IMR-90 (cell line): ENCODE measurements around the gene ADGRB3. TPM values are rescaled to one million over a fixed set of nuclear protein-coding genes. Genes with fewer than 3 reads are reported as not detected.

Source experiments
- ATAC-seq: fragments of 200-7000 bp; cut with Tn5 transposase; 2 replicates; pipeline ENCODE4 v1.9.1; 2020; ENCODE audit warnings: low read depth, mild to moderate bottlenecking, moderate library complexity
- BruUV-seq: library from RNA; stranded (reverse); fragments of 400-500 nt; replicated peaks from 2 replicates; lab custom pipeline; 2021; lab: Mats Ljungman, UMichigan
- CTCF ChIA-PET: fragments of 300-600 bp; formaldehyde crosslinking; extraction: SDS; loops from one replicate; lab custom pipeline; 2021; ENCODE audit warnings: antibody characterized with exemption; lab: Yijun Ruan, JAX
- POLR2A ChIA-PET: fragments of 300-600 bp; sonication (Branson Sonifier 250); formaldehyde crosslinking; loops from one replicate; lab custom pipeline; 2022; ENCODE audit warnings: antibody characterized with exemption; ENCODE audit not compliant: unreplicated experiment; lab: Charles Lee
- DNase-seq: peaks from one replicate; pipeline ENCODE4 v3.0.0; 2013
- H2AFZ ChIP-seq: replicated peaks from 2 replicates; pipeline ENCODE3; 2013; ENCODE audit warnings: low read length, mild to moderate bottlenecking; ENCODE audit not compliant: poor library complexity
- H2AK5ac ChIP-seq: 2 replicates; pipeline ENCODE4 v1.6.1; 2013; ENCODE audit warnings: low read depth, low read length, inconsistent platforms
- H2AK9ac ChIP-seq: replicated peaks from 2 replicates; pipeline ENCODE3; 2013; ENCODE audit warnings: mild to moderate bottlenecking, low read depth, low read length, moderate library complexity; ENCODE audit not compliant: poor library complexity
- H2BK120ac ChIP-seq: 2 replicates; pipeline ENCODE4 v1.6.1; 2013; ENCODE audit warnings: low read depth, low read length, inconsistent platforms
- H2BK15ac ChIP-seq: 3 replicates; pipeline ENCODE4 v1.6.1; 2013; ENCODE audit warnings: low read depth, low read length, inconsistent platforms
- H2BK20ac ChIP-seq: 2 replicates; pipeline ENCODE4 v1.6.1; 2013; ENCODE audit warnings: low read depth, mild to moderate bottlenecking, inconsistent platforms, low read length, moderate library complexity
- H2BK5ac ChIP-seq: 2 replicates; pipeline ENCODE4 v1.6.1; 2013; ENCODE audit warnings: mild to moderate bottlenecking, low read depth, low read length, inconsistent platforms; ENCODE audit not compliant: poor library complexity, severe bottlenecking
- H3K14ac ChIP-seq: replicated peaks from 2 replicates; pipeline ENCODE4 v1.6.1; 2013; ENCODE audit warnings: low read depth, low read length, inconsistent platforms
- H3K18ac ChIP-seq: 2 replicates; pipeline ENCODE4 v1.6.1; 2013; ENCODE audit warnings: low read depth, low read length, control low read depth
- H3K23ac ChIP-seq: 2 replicates; pipeline ENCODE4 v1.6.1; 2013; ENCODE audit warnings: low read depth, low read length, inconsistent platforms
- H3K27ac ChIP-seq: 2 replicates; pipeline ENCODE4 v1.5.1; 2013; ENCODE audit warnings: mild to moderate bottlenecking, control low read depth, low read length; ENCODE audit not compliant: insufficient read depth
- H3K27me3 ChIP-seq: 2 replicates; pipeline ENCODE4 v1.6.1; 2013; ENCODE audit warnings: low read length; ENCODE audit not compliant: control insufficient read depth, insufficient read depth
- H3K36me3 ChIP-seq: 2 replicates; pipeline ENCODE4 v1.6.1; 2013; ENCODE audit warnings: low read length, mixed read lengths; ENCODE audit not compliant: control insufficient read depth, insufficient read depth
- H3K4ac ChIP-seq: 2 replicates; pipeline ENCODE4 v1.6.1; 2013; ENCODE audit warnings: low read depth, low read length, inconsistent platforms
- H3K4me1 ChIP-seq: 2 replicates; pipeline ENCODE4 v1.6.1; 2013; ENCODE audit warnings: low read length, mixed read lengths; ENCODE audit not compliant: control insufficient read depth, insufficient read depth
- H3K4me2 ChIP-seq: 2 replicates; pipeline ENCODE4 v1.6.1; 2013; ENCODE audit warnings: low read depth, mild to moderate bottlenecking, control low read depth, low read length, moderate library complexity
- H3K4me3 ChIP-seq: 2 replicates; pipeline ENCODE4 v1.5.1; 2013; ENCODE audit warnings: low read depth, mild to moderate bottlenecking, control low read depth, low read length, moderate library complexity; ENCODE audit not compliant: insufficient read depth
- H3K56ac ChIP-seq: 2 replicates; pipeline ENCODE4 v1.6.1; 2013; ENCODE audit warnings: low read length, inconsistent platforms; ENCODE audit not compliant: insufficient read depth; ENCODE audit errors: extremely low read depth
- H3K79me1 ChIP-seq, 2 experiments: 2 replicates each; pipeline ENCODE4 v1.6.1; 2013; ENCODE audit warnings: low read length in 2 of 2, inconsistent platforms in 1 of 2, low read depth in 1 of 2
- H3K9ac ChIP-seq: 2 replicates; pipeline ENCODE4 v1.6.1; 2013; ENCODE audit warnings: low read depth, low read length, control low read depth
- H3K9me1 ChIP-seq: 2 replicates; pipeline ENCODE4 v1.6.1; 2013; ENCODE audit warnings: low read length, inconsistent platforms; ENCODE audit not compliant: insufficient read depth
- H3K9me3 ChIP-seq: 2 replicates; pipeline ENCODE4 v1.6.1; 2013; ENCODE audit warnings: low read length; ENCODE audit not compliant: control insufficient read depth, insufficient read depth
- H4K20me1 ChIP-seq: 2 replicates; pipeline ENCODE4 v1.6.1; 2013; ENCODE audit warnings: low read length, inconsistent platforms; ENCODE audit not compliant: insufficient read depth
- H4K5ac ChIP-seq: 2 replicates; pipeline ENCODE4 v1.6.1; 2013; ENCODE audit warnings: mild to moderate bottlenecking, low read depth, low read length, control low read depth
- H4K8ac ChIP-seq, 2 experiments: 2 replicates each; pipeline ENCODE4 v1.6.1; 2013; ENCODE audit warnings: low read depth in 2 of 2, low read length in 2 of 2, control low read depth in 1 of 2, inconsistent platforms in 1 of 2
- H4K91ac ChIP-seq: 2 replicates; pipeline ENCODE4 v1.6.1; 2013; ENCODE audit warnings: low read depth, low read length, inconsistent platforms; ENCODE audit not compliant: insufficient read depth
- BHLHE40 ChIP-seq: fragments of 150-350 bp; IDR thresholded peaks from 2 replicates; pipeline ENCODE4 v1.6.1; 2016; ENCODE audit warnings: mild to moderate bottlenecking, low read depth, low read length
- CEBPB ChIP-seq: IDR thresholded peaks from 2 replicates; pipeline ENCODE4 v1.6.1; 2012; ENCODE audit warnings: low read depth, low read length, improper control_type of control experiment
- CHD1 ChIP-seq: IDR thresholded peaks from 2 replicates; pipeline ENCODE4 v1.6.1; 2012; ENCODE audit warnings: low read depth, low read length, improper control_type of control experiment
- CTCF ChIP-seq: conservative IDR thresholded peaks from 2 replicates; pipeline ENCODE4 v1.5.1; 2012; ENCODE audit warnings: mild to moderate bottlenecking, low read depth, low read length, improper control_type of control experiment
- ELK1 ChIP-seq: fragments of 150-350 bp; IDR thresholded peaks from 2 replicates; pipeline ENCODE4 v1.6.1; 2016; ENCODE audit warnings: low read depth, mild to moderate bottlenecking, low read length, moderate library complexity, borderline replicate concordance
- FOS ChIP-seq: fragments of 150-350 bp; IDR thresholded peaks from 2 replicates; pipeline ENCODE4 v1.6.1; 2016; ENCODE audit warnings: low read depth, low read length
- MAFK ChIP-seq: IDR thresholded peaks from 2 replicates; pipeline ENCODE4 v1.6.1; 2012; ENCODE audit warnings: low read depth, low read length, improper control_type of control experiment
- MAZ ChIP-seq: IDR thresholded peaks from 2 replicates; pipeline ENCODE4 v1.6.1; 2012; ENCODE audit warnings: low read depth, mild to moderate bottlenecking, low read length, improper control_type of control experiment, moderate library complexity, borderline replicate concordance
- MXI1 ChIP-seq: IDR thresholded peaks from 2 replicates; pipeline ENCODE4 v1.6.1; 2012; ENCODE audit warnings: low read depth, mild to moderate bottlenecking, low read length, moderate library complexity, borderline replicate concordance
- NFE2L2 ChIP-seq: fragments of 150-350 bp; IDR thresholded peaks from 2 replicates; pipeline ENCODE4 v1.6.1; 2016; ENCODE audit warnings: low read depth, mild to moderate bottlenecking, low read length
- POLR2A ChIP-seq: IDR thresholded peaks from 2 replicates; pipeline ENCODE4 v1.6.1; 2012; ENCODE audit warnings: mild to moderate bottlenecking, low read depth, low read length
- RAD21 ChIP-seq: IDR thresholded peaks from 2 replicates; pipeline ENCODE4 v1.6.1; 2012; ENCODE audit warnings: low read length, improper control_type of control experiment
- RCOR1 ChIP-seq: IDR thresholded peaks from 2 replicates; pipeline ENCODE4 v1.6.1; 2012; ENCODE audit warnings: mild to moderate bottlenecking, low read length, improper control_type of control experiment; ENCODE audit not compliant: insufficient replicate concordance
- RFX5 ChIP-seq: IDR thresholded peaks from 2 replicates; pipeline ENCODE4 v1.8.0; 2012; ENCODE audit warnings: low read depth, mild to moderate bottlenecking, low read length, moderate library complexity
- SMC3 ChIP-seq: fragments of 150-350 bp; IDR thresholded peaks from 2 replicates; pipeline ENCODE4 v1.6.1; 2016; ENCODE audit warnings: low read depth, mild to moderate bottlenecking, antibody characterized with exemption, low read length, moderate library complexity
- USF2 ChIP-seq: fragments of 150-350 bp; IDR thresholded peaks from 2 replicates; pipeline ENCODE4 v1.6.1; 2017; ENCODE audit warnings: mild to moderate bottlenecking, antibody characterized with exemption, low read length, low read depth
- WGBS, 2 experiments: methylation state at CpG; one replicate each; pipeline versions ENCODE4 v1.1.5 to v1.1.7; 2013; ENCODE audit warnings: missing lambda C conversion rate in 2 of 2; ENCODE audit not compliant: insufficient read length in 1 of 2; ENCODE audit errors: extremely low coverage in 2 of 2; 5-methylcytosine and 5-hydroxymethylcytosine counted together
- dilution Hi-C: fragments of 300-500 bp; cut with HindIII; formaldehyde crosslinking; loops from one replicate; pipeline ENCODE4 v1.14.3; 2018; ENCODE audit warnings: low sequenced_read_pairs; ENCODE audit not compliant: unreplicated experiment
- in situ Hi-C: fragments of 300-500 bp; cut with MboI; formaldehyde crosslinking; loops from 3 replicates; pipeline ENCODE4 v1.14.3; 2019; ENCODE audit warnings: low sequenced_read_pairs, inconsistent platforms, mixed read lengths
- intact Hi-C: fragments of 100-400 bp; cut with micrococcal nuclease; formaldehyde crosslinking; loops from 2 replicates; pipeline ENCODE4 v1.10.0; 2022
- polyA plus RNA-seq, 3 experiments: library from polyadenylated mRNA; depleted of rRNA; stranded (reverse); fragments of >200 nt; gene quantifications; 2 replicates each; pipeline ENCODE4 v1.2.3, GENCODE V29; 2012; ENCODE audit warnings: low replicate concordance in 1 of 3
- total RNA-seq: library from RNA; depleted of rRNA; stranded (reverse); fragments of >200 nt; gene quantifications from 2 replicates; pipeline ENCODE4 v1.2.3, GENCODE V29; 2012

Gene ADGRB3
- total and polyA plus RNA-seq, 2 of the 4 experiments (the other 2 are of a cell fraction): not detected

DNA sequence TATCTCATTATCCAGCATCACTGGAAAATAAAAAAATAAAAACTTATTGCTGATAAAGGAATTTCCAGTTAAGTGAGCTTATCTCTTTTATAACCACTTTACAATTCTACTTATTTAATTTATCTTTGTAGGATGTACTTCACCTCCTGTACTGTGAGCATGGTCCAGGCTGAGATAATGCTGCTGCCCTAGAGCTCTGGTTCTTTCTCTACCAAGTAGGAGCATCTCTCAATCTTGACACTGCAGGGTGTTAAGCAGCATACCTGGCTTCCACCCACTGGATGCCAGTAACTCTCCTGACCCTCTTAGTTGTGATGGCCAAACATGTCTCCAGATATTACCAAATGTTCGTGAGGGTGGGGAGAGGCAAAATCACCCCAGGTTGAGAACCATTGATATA is 454.5 kb downstream of the ADGRB3 start:
- no peak overlapping the region for H3K27ac ChIP-seq
- in situ Hi-C loops (no loop called here), intact Hi-C loops (no loop called here), dilution Hi-C loops (no loop called here)
- no peak for TF ChIP-seq POLR2A
- no peak for TF ChIP-seq MAZ
- TF ChIP-seq CTCF: no peak
- TF ChIP-seq NFE2L2: no peak
- TF ChIP-seq SMC3: no peak
- no peak for TF ChIP-seq MAFK
- no peak for TF ChIP-seq RAD21
- TF ChIP-seq USF2: no peak
- no peak for TF ChIP-seq RFX5
- TF ChIP-seq MXI1: no peak
- TF ChIP-seq RCOR1: no peak
- TF ChIP-seq FOS: no peak
- no peak for TF ChIP-seq BHLHE40
- no peak for TF ChIP-seq CHD1
- TF ChIP-seq CEBPB: no peak
- no peak for TF ChIP-seq ELK1
- ATAC-seq (no peak), DNase-seq (no peak)
- no peak overlapping the region for H2AK9ac ChIP-seq
- POLR2A ChIA-PET: no interaction called here
- H3K36me3 ChIP-seq: no peaks in the 10 kb centered on the region
- H2BK20ac ChIP-seq: no peak overlapping the region
- no peak overlapping the region for H2BK120ac ChIP-seq
- H2AFZ ChIP-seq: no peak overlapping the region
- no peak overlapping the region for H3K9ac ChIP-seq
- no peak overlapping the region for H3K4ac ChIP-seq
- H3K14ac ChIP-seq: no peak overlapping the region
- H2BK15ac ChIP-seq: no peak overlapping the region
- WGBS, 2 experiments: no CpG with 5 or more reads among the region's 1 CpG
- no peaks in the 10 kb centered on the region for H3K9me3 ChIP-seq
- no peak overlapping the region for H3K4me3 ChIP-seq
- H3K4me2 ChIP-seq: no peak overlapping the region
- no peak overlapping the region for H3K23ac ChIP-seq
- H3K79me1 ChIP-seq: no peaks in the 10 kb centered on the region
- no TSS peak for BruUV-seq
- no peak overlapping the region for H2BK5ac ChIP-seq
- CTCF ChIA-PET: interaction anchor here (0.5 to 1.3 kb wide), 2 partner anchors 30 to 1746 kb away, joined by 3 to 7 read pairs; no protein-coding TSS in a partner anchor
- H4K20me1 ChIP-seq: no peaks in the 10 kb centered on the region
- no peak overlapping the region for H3K18ac ChIP-seq
- H4K91ac ChIP-seq: no peak overlapping the region
- no peak overlapping the region for H4K5ac ChIP-seq
- H3K4me1 ChIP-seq: no peaks in the 10 kb centered on the region
- H3K56ac ChIP-seq: no peak overlapping the region
- no peaks in the 10 kb centered on the region for H3K9me1 ChIP-seq
- H2AK5ac ChIP-seq: no peak overlapping the region
- no peak overlapping the region for H4K8ac ChIP-seq
- no peaks in the 10 kb centered on the region for H3K27me3 ChIP-seq
